Transverse colon (tissue), 4 donors: Measurements from ENCODE around the gene AEN. TPM values are rescaled to one million over a fixed set of nuclear protein-coding genes. Genes with fewer than 3 reads are reported as not detected.

Experiments used
- DNase-seq: peaks from one replicate; pipeline ENCODE4 v3.0.0-alpha.2; 2019
- H3K27ac ChIP-seq, 4 donors: fragments of 200-600 bp; sonication (generic); 2 replicates each; pipeline ENCODE4 v1.5.1; 2016 to 2018; ENCODE audit warnings: inconsistent platforms in 4 of 4
- H3K27me3 ChIP-seq: fragments of 200-600 bp; sonication (generic); 2 replicates; pipeline ENCODE4 v1.5.1; 2017; ENCODE audit warnings: inconsistent platforms
- H3K36me3 ChIP-seq, 4 donors: fragments of 200-600 bp; sonication (generic); 2 replicates each; pipeline ENCODE4 v1.5.1; 2017 to 2019; ENCODE audit warnings: inconsistent platforms in 4 of 4
- H3K4me1 ChIP-seq, 4 donors: fragments of 200-600 bp; sonication (generic); 2 replicates each; pipeline ENCODE4 v1.5.1; 2017 to 2020; ENCODE audit warnings: inconsistent platforms in 4 of 4
- H3K4me3 ChIP-seq, 4 donors: fragments of 200-600 bp; sonication (generic); 1 replicate in 1 of 4; 2 replicates in 3 of 4; pipeline versions ENCODE4 v1.5.1 to v1.6.1; 2017 to 2019; ENCODE audit warnings: inconsistent platforms in 4 of 4
- H3K9me3 ChIP-seq, 2 donors: fragments of 200-600 bp; sonication (generic); 2 replicates each; pipeline ENCODE4 v1.5.1; 2017 to 2019; ENCODE audit warnings: inconsistent platforms in 2 of 2
- CTCF ChIP-seq, 5 experiments: fragments of 200-600 bp in 3 of 5; fragments of 450-650 bp in 2 of 5; sonication (generic) in 3 of 5; IDR thresholded peaks; 1 replicate in 2 of 5; 2 replicates in 3 of 5; pipeline ENCODE4 v1.5.1; 2016 to 2017; ENCODE audit warnings: antibody characterized with exemption in 5 of 5, inconsistent platforms in 3 of 5, mild to moderate bottlenecking in 2 of 5, moderate library complexity in 1 of 5
- EP300 ChIP-seq: sonication (generic); formaldehyde crosslinking; IDR thresholded peaks from one replicate; pipeline ENCODE4 v1.6.1; 2017; ENCODE audit warnings: antibody characterized with exemption, low read depth
- POLR2A ChIP-seq: fragments of 450-650 bp; IDR thresholded peaks from one replicate; pipeline ENCODE4 v1.6.1; 2016; ENCODE audit warnings: antibody characterized with exemption, mild to moderate bottlenecking, moderate library complexity
- POLR2AphosphoS5 ChIP-seq, 3 donors: sonication (generic); formaldehyde crosslinking; IDR thresholded peaks; one replicate each; pipeline ENCODE4 v1.6.1; 2016; ENCODE audit warnings: antibody characterized with exemption in 3 of 3
- WGBS, 2 donors: methylation state at CpG; one replicate each; pipeline ENCODE4 v1.1.5; 2018; ENCODE audit warnings: low coverage in 1 of 2; 5-methylcytosine and 5-hydroxymethylcytosine counted together
- in situ Hi-C, 4 donors: fragments of 200-750 bp; cut with MboI; loops; one replicate each; pipeline versions ENCODE4 v1.15.0 to v1.15.1; 2017; ENCODE audit warnings: low sequenced_read_pairs in 3 of 4, low pct_ligation_motif_present in 1 of 4, low pct_unique_long_range_greater_than_20kb in 1 of 4
- intact Hi-C: fragments of 100-400 bp; cut with DNase I; formaldehyde crosslinking; loops from one replicate; pipeline ENCODE4 v1.15.1; 2023; ENCODE audit warnings: low total_unique reads
- total RNA-seq, 4 donors: library from RNA; depleted of rRNA; stranded (reverse); fragments of >200 nt; gene quantifications; one replicate each; pipeline ENCODE4 v1.1.0, GENCODE V29; 2016

AEN gene
- total RNA-seq, 4 donors from 2014 or later: 1.5 to 22.7 (median 8.7) TPM

- 74 to 75% methylated on average over 3 to 4 of the region's 4 CpGs for WGBS, 2 donors
- Histone ChIP-seq H3K27me3 (peaks cover 63% of the 10 kb centered on the region), H3K4me3 (no peak overlapping the region), H3K4me1 (peaks cover 0 to 15% (median under 1%) of the 10 kb centered on the region in 4 donors), H3K9me3 (no peaks in the 10 kb centered on the region), H3K36me3 (no peaks in the 10 kb centered on the region), H3K27ac (no peak overlapping the region)
- intact Hi-C loops: no loop called here
- in situ Hi-C loops: loop anchor here in 3 of 4 donors (10.0 to 25.0 kb wide), 2 partner anchors 122 to 135 kb away; no protein-coding TSS in a partner anchor
- TF ChIP-seq CTCF (IDR thresholded peaks at IDR 0.05) (no peak), POLR2A (no peak), POLR2AphosphoS5 (IDR thresholded peaks at IDR 0.05) (no peak), EP300 (no peak)
- no peak for DNase-seq
Measured at GRCh38 chr15:88609344-88610090, 11.6 kb upstream of the AEN start.

- H3K27me3 ChIP-seq: peaks cover 51% of the 10 kb centered on the region
- H3K4me3 ChIP-seq: no peak overlapping the region
- H3K36me3 ChIP-seq: no peaks in the 10 kb centered on the region
- in situ Hi-C loops: loop anchor here in 3 of 4 donors (10.0 to 25.0 kb wide), 2 partner anchors 123 to 136 kb away; no protein-coding TSS in a partner anchor
- H3K27ac ChIP-seq: no peak overlapping the region
- intact Hi-C loops: no loop called here
- peaks cover 0 to 14% (median 6%) of the 10 kb centered on the region in 4 donors for H3K4me1 ChIP-seq
- 46 to 60% methylated on average over 3 to 4 of the region's 4 CpGs for WGBS, 2 donors
- DNase-seq: no peak
- TF ChIP-seq POLR2A: no peak
- TF ChIP-seq CTCF (IDR thresholded peaks at IDR 0.05): no peak
- no peak for TF ChIP-seq EP300
- TF ChIP-seq POLR2AphosphoS5 (IDR thresholded peaks at IDR 0.05): no peak
- no peaks in the 10 kb centered on the region for H3K9me3 ChIP-seq
Measured at GRCh38 chr15:88610701-88611231, 10.4 kb upstream of the AEN start.

- WGBS, 2 donors: 50 to 75% methylated on average over 2 to 7 of the region's 7 CpGs
- Histone ChIP-seq H3K4me1 (peaks cover 0 to 19% (median 6%) of the 10 kb centered on the region in 4 donors), H3K27ac (no peak overlapping the region), H3K36me3 (no peaks in the 10 kb centered on the region), H3K27me3 (peaks cover 35% of the 10 kb centered on the region), H3K4me3 (no peak overlapping the region), H3K9me3 (no peaks in the 10 kb centered on the region)
- intact Hi-C loops: no loop called here
- in situ Hi-C loops: loop anchor here in 3 of 4 donors (10.0 to 25.0 kb wide), 2 partner anchors 125 to 137 kb away; no protein-coding TSS in a partner anchor
- TF ChIP-seq CTCF (IDR thresholded peaks at IDR 0.05) (no peak), POLR2AphosphoS5 (IDR thresholded peaks at IDR 0.05) (no peak), EP300 (no peak), POLR2A (no peak)
- no peak for DNase-seq
Measured at GRCh38 chr15:88612186-88612796, 8.8 kb upstream of the AEN start.
